OCI-LY3 (cell line): Measurements from ENCODE around the gene DFFB.

Experiments
- EZH2phosphoT487 ChIP-seq: fragments of 200-600 bp; shearing (Covaris generic); IDR thresholded peaks from 2 replicates; pipeline ENCODE4 v1.6.1; 2018; ENCODE audit warnings: antibody characterized with exemption, mixed run types, low read depth
- TF ChIP-seq, protein P1 (sequence below): fragments of 200-600, 300-600 bp; sonication (generic); IDR thresholded peaks from 2 replicates; pipeline ENCODE4 v1.5.1; 2014; ENCODE audit warnings: antibody characterized with exemption, low read length, low read depth

- TF ChIP-seq, protein P1, sequence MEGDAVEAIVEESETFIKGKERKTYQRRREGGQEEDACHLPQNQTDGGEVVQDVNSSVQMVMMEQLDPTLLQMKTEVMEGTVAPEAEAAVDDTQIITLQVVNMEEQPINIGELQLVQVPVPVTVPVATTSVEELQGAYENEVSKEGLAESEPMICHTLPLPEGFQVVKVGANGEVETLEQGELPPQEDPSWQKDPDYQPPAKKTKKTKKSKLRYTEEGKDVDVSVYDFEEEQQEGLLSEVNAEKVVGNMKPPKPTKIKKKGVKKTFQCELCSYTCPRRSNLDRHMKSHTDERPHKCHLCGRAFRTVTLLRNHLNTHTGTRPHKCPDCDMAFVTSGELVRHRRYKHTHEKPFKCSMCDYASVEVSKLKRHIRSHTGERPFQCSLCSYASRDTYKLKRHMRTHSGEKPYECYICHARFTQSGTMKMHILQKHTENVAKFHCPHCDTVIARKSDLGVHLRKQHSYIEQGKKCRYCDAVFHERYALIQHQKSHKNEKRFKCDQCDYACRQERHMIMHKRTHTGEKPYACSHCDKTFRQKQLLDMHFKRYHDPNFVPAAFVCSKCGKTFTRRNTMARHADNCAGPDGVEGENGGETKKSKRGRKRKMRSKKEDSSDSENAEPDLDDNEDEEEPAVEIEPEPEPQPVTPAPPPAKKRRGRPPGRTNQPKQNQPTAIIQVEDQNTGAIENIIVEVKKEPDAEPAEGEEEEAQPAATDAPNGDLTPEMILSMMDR = no peak
- no peak for TF ChIP-seq EZH2phosphoT487
Measured at GRCh38 chr1:3919706-3920105, 62.4 kb downstream of the DFFB start.
